ENCODE data around the gene PIK3IP1. TPM values are rescaled to one million over a fixed set of nuclear protein-coding genes. Genes with fewer than 3 reads are reported as not detected.

PIK3IP1 gene
- 8.3 and 16.1 TPM in 2 replicates for total RNA-seq (2014; rRNA removed; shearing (Covaris generic))
- polyA plus RNA-seq (2016; fragmentation: Nextera tagmentation; extraction: Ambion mirVana): 10.0 and 11.1 TPM in 2 replicates

GRCh38 chr22:31292236-31292989 is at the start of gene PIK3IP1:
Gene PIK3IP1 (minus strand): TSS chr22:31292488. CDS start chr22:31292344, 144 bp downstream.
- Histone ChIP-seq H3K27ac (peak within 1 kb of the TSS; percentile 56), H3K36me3 (ENCODE audit: low read depth) (no peaks in the 10 kb centered on the region), H3K9me2 (ENCODE audit: insufficient read depth) (no peaks in the 10 kb centered on the region), H3K4me2 (ENCODE audit: unreplicated experiment) (peak within 1 kb of the TSS; percentile 93), H3K9ac (peak within 1 kb of the TSS; percentile 87), H3K4me1 (ENCODE audit: insufficient read depth) (peaks cover 24% of the 10 kb centered on the region), H3K79me2 (ENCODE audit: insufficient read depth) (no peaks in the 10 kb centered on the region), H3K27me3 (replicated peaks; ENCODE audit: insufficient read depth) (no peaks in the 10 kb centered on the region), H3K9me3 (ENCODE audit: low read depth) (no peaks in the 10 kb centered on the region), H2AFZ (peak within 1 kb of the TSS; percentile 87), H4K20me1 (ENCODE audit: insufficient read depth) (no peaks in the 10 kb centered on the region), H3K4me3 (peak within 1 kb of the TSS; percentile 78), H3F3A (ENCODE audit: insufficient read depth) (peaks cover 27% of the 10 kb centered on the region)
- DNase-seq: peak; percentile 91
- TF ChIP-seq EZH2phosphoT487 (IDR thresholded peaks at IDR 0.05; ENCODE audit: insufficient read depth, low read depth): no peak
- TF ChIP-seq EZH2 (IDR thresholded peaks at IDR 0.05; ENCODE audit: insufficient read depth, poor library complexity, severe bottlenecking): no peak
- in situ Hi-C loops (cut with MboI): no loop called here
- 22 to 26% methylated on average over 19 of the region's 19 CpGs for WGBS, 2 experiments (ENCODE audit: low coverage in 1 of 2, low lambda C conversion rate in 2 of 2, missing lambda C conversion rate in 2 of 2)

GRCh38 chr22:31341386-31342088 is 49.2 kb upstream of the PIK3IP1 start:
- Histone ChIP-seq H2AFZ (no peak overlapping the region), H3K36me3 (ENCODE audit: low read depth) (no peaks in the 10 kb centered on the region), H3K4me1 (ENCODE audit: insufficient read depth) (no peaks in the 10 kb centered on the region; the same call in 1 of the 2 replicates), H3K9me3 (ENCODE audit: low read depth) (no peaks in the 10 kb centered on the region), H4K20me1 (ENCODE audit: insufficient read depth) (no peaks in the 10 kb centered on the region), H3K4me3 (no peak overlapping the region), H3K9me2 (ENCODE audit: insufficient read depth) (no peaks in the 10 kb centered on the region), H3F3A (ENCODE audit: insufficient read depth) (peaks cover 6% of the 10 kb centered on the region; the same call in 1 of the 2 replicates), H3K79me2 (ENCODE audit: insufficient read depth) (no peaks in the 10 kb centered on the region), H3K9ac (no peak overlapping the region), H3K4me2 (ENCODE audit: unreplicated experiment) (no peak overlapping the region), H3K27me3 (replicated peaks; ENCODE audit: insufficient read depth) (no peaks in the 10 kb centered on the region), H3K27ac (no peak overlapping the region)
- in situ Hi-C loops (cut with MboI): no loop called here
- no peak for DNase-seq
- WGBS, 2 experiments (ENCODE audit: low coverage in 1 of 2, low lambda C conversion rate in 2 of 2, missing lambda C conversion rate in 2 of 2): 85 to 86% methylated on average over 14 of the region's 14 CpGs
- TF ChIP-seq EZH2 (IDR thresholded peaks at IDR 0.05; ENCODE audit: insufficient read depth, poor library complexity, severe bottlenecking): no peak
- no peak for TF ChIP-seq EZH2phosphoT487 (IDR thresholded peaks at IDR 0.05; ENCODE audit: insufficient read depth, low read depth)

- in situ Hi-C loops (cut with MboI): no loop called here
- Histone ChIP-seq H3K4me3 (no peak overlapping the region), H3K27me3 (replicated peaks; ENCODE audit: insufficient read depth) (no peaks in the 10 kb centered on the region), H2AFZ (no peak overlapping the region), H3K27ac (no peak overlapping the region), H3K9me3 (ENCODE audit: low read depth) (no peaks in the 10 kb centered on the region), H3K4me2 (ENCODE audit: unreplicated experiment) (no peak overlapping the region), H3K4me1 (ENCODE audit: insufficient read depth) (no peaks in the 10 kb centered on the region; the same call in 1 of the 2 replicates), H4K20me1 (ENCODE audit: insufficient read depth) (no peaks in the 10 kb centered on the region), H3K9me2 (ENCODE audit: insufficient read depth) (no peaks in the 10 kb centered on the region), H3K79me2 (ENCODE audit: insufficient read depth) (no peaks in the 10 kb centered on the region), H3K36me3 (ENCODE audit: low read depth) (no peaks in the 10 kb centered on the region), H3K9ac (no peak overlapping the region), H3F3A (ENCODE audit: insufficient read depth) (peaks cover 6% of the 10 kb centered on the region; the same call in 1 of the 2 replicates)
- no peak for DNase-seq
- 14 to 23% methylated on average over 2 of the region's 2 CpGs for WGBS, 2 experiments (ENCODE audit: low coverage in 1 of 2, low lambda C conversion rate in 2 of 2, missing lambda C conversion rate in 2 of 2)
- no peak for TF ChIP-seq EZH2 (IDR thresholded peaks at IDR 0.05; ENCODE audit: insufficient read depth, poor library complexity, severe bottlenecking)
- TF ChIP-seq EZH2phosphoT487 (IDR thresholded peaks at IDR 0.05; ENCODE audit: insufficient read depth, low read depth): no peak
Measured at GRCh38 chr22:31340765-31341247, 48.5 kb upstream of the PIK3IP1 start.

GRCh38 chr22:31340360-31340759 is 48.1 kb upstream of the PIK3IP1 start:
- no peaks in the 10 kb centered on the region for H4K20me1 ChIP-seq (ENCODE audit: insufficient read depth)
- in situ Hi-C loops (cut with MboI): no loop called here

More at GRCh38 chr22:31340360-31340759, 48.1 kb upstream of the PIK3IP1 start:
- H3K36me3 ChIP-seq (ENCODE audit: low read depth): no peaks in the 10 kb centered on the region
- no peak for DNase-seq
- H3K9ac ChIP-seq: no peak overlapping the region
- WGBS, 2 experiments (ENCODE audit: low coverage in 1 of 2, low lambda C conversion rate in 2 of 2, missing lambda C conversion rate in 2 of 2): 89% methylated on average over 6 of the region's 6 CpGs
- no peaks in the 10 kb centered on the region for H3K27me3 ChIP-seq (replicated peaks; ENCODE audit: insufficient read depth)
- H3K79me2 ChIP-seq (ENCODE audit: insufficient read depth): no peaks in the 10 kb centered on the region
- H2AFZ ChIP-seq: no peak overlapping the region
- no peaks in the 10 kb centered on the region for H3K9me3 ChIP-seq (ENCODE audit: low read depth)
- no peaks in the 10 kb centered on the region; the same call in 1 of the 2 replicates for H3K4me1 ChIP-seq (ENCODE audit: insufficient read depth)
- no peak overlapping the region for H3K27ac ChIP-seq
- no peak overlapping the region for H3K4me2 ChIP-seq (ENCODE audit: unreplicated experiment)
- no peak overlapping the region for H3K4me3 ChIP-seq
- TF ChIP-seq EZH2phosphoT487 (IDR thresholded peaks at IDR 0.05; ENCODE audit: insufficient read depth, low read depth): no peak
- no peaks in the 10 kb centered on the region for H3K9me2 ChIP-seq (ENCODE audit: insufficient read depth)
- peaks cover 6% of the 10 kb centered on the region; the same call in 1 of the 2 replicates for H3F3A ChIP-seq (ENCODE audit: insufficient read depth)

Measured in GM23248 (cell line).